Calu3 (cell line): ENCODE measurements around the gene SAPCD1. TPM values are rescaled to one million over a fixed set of nuclear protein-coding genes. Genes with fewer than 3 reads are reported as not detected.

Source experiments
- BruUV-seq: library from RNA; stranded (reverse); fragments of 400-500 nt; replicated peaks from 2 replicates; lab custom pipeline; 2021; lab: Mats Ljungman, UMichigan
- CTCF ChIA-PET: fragments of 300-600 bp; sonication (Branson Sonifier 250); formaldehyde crosslinking; loops from one replicate; lab custom pipeline; 2022; ENCODE audit warnings: antibody characterized with exemption; lab: Charles Lee
- DNase-seq: peaks from one replicate; pipeline ENCODE4 v3.0.0; 2022
- H3K27ac Mint-ChIP-seq: one replicate; pipeline ENCODE4 v1.8.0; 2022; ENCODE audit warnings: mixed read lengths; ENCODE audit not compliant: unreplicated experiment
- H3K27me3 Mint-ChIP-seq: one replicate; pipeline ENCODE4 v1.8.0; 2022; ENCODE audit warnings: mixed read lengths; ENCODE audit not compliant: unreplicated experiment
- H3K36me3 Mint-ChIP-seq: one replicate; pipeline ENCODE4 v1.8.0; 2022; ENCODE audit warnings: mild to moderate bottlenecking, moderate library complexity, mixed read lengths; ENCODE audit not compliant: insufficient read depth, unreplicated experiment
- H3K4me1 Mint-ChIP-seq: one replicate; pipeline ENCODE4 v1.8.0; 2022; ENCODE audit warnings: mild to moderate bottlenecking, low read depth, mixed read lengths; ENCODE audit not compliant: unreplicated experiment
- H3K4me3 Mint-ChIP-seq: one replicate; pipeline ENCODE4 v1.8.0; 2022; ENCODE audit warnings: mild to moderate bottlenecking, low read depth, moderate library complexity, mixed read lengths; ENCODE audit not compliant: unreplicated experiment
- H3K9me3 Mint-ChIP-seq: one replicate; pipeline ENCODE4 v1.8.0; 2022; ENCODE audit warnings: low read depth, mixed read lengths; ENCODE audit not compliant: unreplicated experiment
- CTCF ChIP-seq: fragments of 200-600 bp; IDR thresholded peaks from one replicate; pipeline ENCODE4 v1.8.0; 2022; ENCODE audit warnings: antibody characterized with exemption; ENCODE audit not compliant: unreplicated experiment
- intact Hi-C: fragments of 100-400 bp; cut with micrococcal nuclease; formaldehyde crosslinking; loops from one replicate; pipeline ENCODE4 v1.10.0; 2022; ENCODE audit not compliant: unreplicated experiment
- total RNA-seq: library from RNA; stranded (reverse); gene quantifications from 2 replicates; pipeline ENCODE4 v1.2.3, GENCODE V29; 2022

The SAPCD1 gene
- total RNA-seq, 1 experiment from 2014 or later = 26.6 TPM

GRCh38 chr6:31721351-31722020 is 41.0 kb upstream of the SAPCD1 start, which contains the start of gene LY6G6C:
TSS of gene LY6G6C (minus strand) at chr6:31721746. CDS start at chr6:31721679, 67 bp downstream.
- H3K36me3 Mint-ChIP-seq = peaks cover 13% of the 10 kb centered on the region
- no peaks in the 10 kb centered on the region for H3K9me3 Mint-ChIP-seq
- H3K27ac Mint-ChIP-seq = peak within 1 kb of the TSS; percentile 0
- no peak within 1 kb of the TSS for H3K4me3 Mint-ChIP-seq
- intact Hi-C loops = no loop called here
- no peak for DNase-seq
- peaks cover 34% of the 10 kb centered on the region for H3K4me1 Mint-ChIP-seq
- BruUV-seq = no TSS peak
- no peak for TF ChIP-seq CTCF
- CTCF ChIA-PET = interaction anchor here (1.3 kb wide), 1 partner anchor 18 kb away, joined by 3 read pairs; the partner anchor contains the start of gene ABHD16A
- peaks cover 15% of the 10 kb centered on the region for H3K27me3 Mint-ChIP-seq

DNA sequence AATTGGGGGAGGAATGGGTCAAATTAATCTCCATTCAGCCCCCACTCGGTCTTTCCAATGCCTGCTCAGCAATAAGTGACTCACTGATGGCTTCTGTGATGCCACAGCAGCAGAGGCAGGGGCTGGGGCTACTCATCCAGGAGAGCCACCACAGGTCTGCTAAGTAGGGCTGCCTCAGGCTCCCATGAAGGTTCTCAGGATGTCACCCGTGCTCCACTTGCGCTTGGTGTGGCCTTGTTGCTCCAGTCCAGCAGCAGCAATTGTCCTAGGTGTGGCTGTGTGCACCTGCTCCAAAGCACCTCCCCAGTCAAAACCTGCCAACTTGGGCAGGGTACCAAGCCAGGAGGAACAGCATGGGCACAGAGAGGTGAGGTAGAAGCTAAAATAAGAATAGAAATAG is 40.3 kb upstream of the SAPCD1 start:
- Mint-ChIP-seq H3K4me3 (no peak overlapping the region), H3K27ac (no peak overlapping the region), H3K4me1 (peaks cover 34% of the 10 kb centered on the region), H3K36me3 (peaks cover 13% of the 10 kb centered on the region), H3K9me3 (no peaks in the 10 kb centered on the region), H3K27me3 (peaks cover 15% of the 10 kb centered on the region)
- DNase-seq = no peak
- intact Hi-C loops = no loop called here
- TF ChIP-seq CTCF = no peak
- BruUV-seq = no TSS peak
- CTCF ChIA-PET = interaction anchor here (0.6 to 3.1 kb wide), 4 partner anchors 13 to 160 kb away, joined by 3 to 14 read pairs (median 4); partner anchors contain the start of gene ABHD16A

GRCh38 chr6:31723245-31723979 is 39.0 kb upstream of the SAPCD1 start, which contains the start of gene MPIG6B:
TSS of gene MPIG6B (plus strand) at chr6:31723373. CDS start at chr6:31723384, 11 bp downstream.
- Mint-ChIP-seq H3K27me3 (peaks cover 15% of the 10 kb centered on the region), H3K36me3 (peaks cover 15% of the 10 kb centered on the region), H3K9me3 (no peaks in the 10 kb centered on the region), H3K4me1 (peaks cover 21% of the 10 kb centered on the region), H3K27ac (no peak within 1 kb of the TSS), H3K4me3 (no peak within 1 kb of the TSS)
- CTCF ChIA-PET = interaction anchor here (0.6 to 3.1 kb wide), 5 partner anchors 11 to 47 kb away, joined by 3 to 14 read pairs (median 5); no protein-coding TSS in a partner anchor
- TF ChIP-seq CTCF = no peak
- intact Hi-C loops = no loop called here
- DNase-seq = no peak
- no TSS peak for BruUV-seq

GRCh38 chr6:31723980-31724691 is 38.3 kb upstream of the SAPCD1 start:
- peaks cover 14% of the 10 kb centered on the region for H3K4me1 Mint-ChIP-seq
- H3K36me3 Mint-ChIP-seq = peaks cover 19% of the 10 kb centered on the region
- no peak overlapping the region for H3K4me3 Mint-ChIP-seq
- H3K27ac Mint-ChIP-seq = no peak overlapping the region
- BruUV-seq = no TSS peak
- no peaks in the 10 kb centered on the region for H3K9me3 Mint-ChIP-seq
- TF ChIP-seq CTCF = no peak
- CTCF ChIA-PET = interaction anchor here (0.9 to 3.1 kb wide), 2 partner anchors 14 to 46 kb away, joined by 3 to 14 read pairs; no protein-coding TSS in a partner anchor
- H3K27me3 Mint-ChIP-seq = peaks cover 15% of the 10 kb centered on the region
- intact Hi-C loops = no loop called here
- no peak for DNase-seq
